GM19099 (cell line): Measurements from ENCODE around the gene ARMC9.

Experiments
- POLR2A ChIP-seq: IDR thresholded peaks from 3 replicates; pipeline ENCODE4 v1.6.1; 2011; ENCODE audit warnings: low read depth; ENCODE audit not compliant: insufficient read length; ENCODE audit errors: extremely low read depth

Gene ARMC9

DNA sequence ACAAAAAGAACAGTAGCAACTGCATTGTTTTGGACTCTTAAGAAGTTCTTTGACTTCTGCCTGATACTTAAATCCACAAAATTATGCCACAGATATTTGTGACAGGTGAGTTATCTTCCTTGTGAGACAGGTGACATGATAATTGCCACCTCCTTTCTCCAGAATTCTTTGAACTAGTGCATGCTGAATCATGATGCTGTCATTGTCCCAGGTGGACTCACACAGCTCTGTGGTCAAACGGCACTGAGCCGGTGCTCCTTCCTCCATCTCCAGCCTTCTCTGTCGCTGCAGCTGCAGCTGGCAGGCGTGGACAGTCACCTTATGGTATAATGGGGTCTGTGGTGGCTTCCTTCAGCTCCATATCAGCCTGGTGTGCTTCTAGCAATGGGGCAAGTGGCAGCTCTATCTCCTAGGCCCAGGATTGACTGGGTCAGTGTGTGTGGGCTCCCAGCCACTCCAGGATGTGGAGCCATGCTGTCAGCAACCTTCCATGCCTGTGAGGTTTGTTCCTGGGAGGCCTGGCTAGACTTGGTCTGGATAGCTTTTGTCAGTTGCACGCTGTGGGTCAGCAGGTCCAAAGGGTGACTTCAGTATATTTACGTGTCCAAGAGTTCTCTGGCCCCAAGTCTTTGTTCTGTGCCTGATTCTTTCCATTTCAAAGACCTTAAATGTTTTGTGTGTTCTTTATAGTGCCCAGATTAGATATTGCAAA lies 15.7 kb downstream of the ARMC9 start:
- no peak for TF ChIP-seq POLR2A

- no peak for TF ChIP-seq POLR2A
Observed at GRCh38 chr2:231218366-231218765, 19.9 kb downstream of the ARMC9 start.

GRCh38 chr2:231219289-231219688 lies 20.9 kb downstream of the ARMC9 start:
- no peak for TF ChIP-seq POLR2A

GRCh38 chr2:231221761-231222160 lies 23.3 kb downstream of the ARMC9 start:
- no peak for TF ChIP-seq POLR2A

DNA sequence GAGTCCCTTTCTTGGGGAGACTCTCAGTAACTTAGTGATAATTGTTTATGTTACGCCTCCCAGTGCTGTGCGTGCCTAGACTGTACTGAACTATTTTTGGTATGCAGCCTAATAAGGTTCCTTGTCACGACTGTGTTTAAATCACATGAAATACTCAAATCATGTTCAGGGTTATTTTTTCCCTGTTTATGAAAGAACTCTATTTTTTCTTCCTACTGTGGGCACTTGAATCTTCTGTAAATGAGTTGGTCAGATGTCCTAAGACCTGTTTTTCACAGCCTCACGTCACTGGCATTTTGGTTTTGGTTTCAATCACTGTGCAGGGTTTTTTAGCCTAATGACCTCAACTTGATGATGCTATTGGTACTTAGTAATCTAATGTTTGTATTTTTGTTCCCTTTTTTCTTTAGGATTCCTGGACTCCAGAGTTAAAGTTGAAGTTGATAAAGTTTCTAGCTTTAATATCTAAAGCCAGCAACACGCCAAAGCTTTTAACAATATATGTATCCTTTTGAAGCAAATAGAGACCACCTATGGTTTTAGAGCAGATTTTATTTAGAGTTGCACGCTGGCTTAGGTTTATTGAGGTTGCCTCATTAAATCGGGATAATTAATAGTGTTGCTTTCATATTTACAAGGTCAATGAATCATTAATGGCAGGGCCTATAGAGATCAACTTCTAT lies 24.0 kb downstream of the ARMC9 start:
- TF ChIP-seq POLR2A = no peak

GRCh38 chr2:231223001-231223375 lies 24.6 kb downstream of the ARMC9 start:
- TF ChIP-seq POLR2A = no peak

- TF ChIP-seq POLR2A = no peak
Observed at GRCh38 chr2:231223458-231223976, 25.1 kb downstream of the ARMC9 start.

GRCh38 chr2:231227310-231228162 lies 29.1 kb downstream of the ARMC9 start:
- no peak for TF ChIP-seq POLR2A

GRCh38 chr2:231228223-231228622 lies 29.8 kb downstream of the ARMC9 start:
- TF ChIP-seq POLR2A = peak; percentile 58

- no peak for TF ChIP-seq POLR2A
Observed at GRCh38 chr2:231228974-231229529, 30.6 kb downstream of the ARMC9 start.

DNA sequence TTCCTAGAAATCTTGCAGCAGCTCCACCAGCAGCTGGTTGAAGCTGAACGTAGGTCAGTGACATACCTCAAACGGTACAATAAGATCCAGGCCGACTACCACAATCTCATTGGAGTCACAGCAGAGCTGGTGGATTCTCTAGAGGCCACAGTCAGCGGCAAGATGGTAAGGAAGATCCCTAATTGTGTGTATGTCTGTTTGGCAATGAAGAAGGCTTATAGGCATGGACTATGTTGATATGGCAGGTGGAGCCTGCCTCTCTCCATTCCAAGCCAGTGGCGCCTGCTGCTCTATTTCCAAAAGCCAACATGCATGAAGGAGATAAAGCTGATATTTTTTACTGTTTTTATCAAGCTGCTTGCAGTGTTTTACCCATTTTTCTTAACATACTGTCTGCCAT lies 36.8 kb downstream of the ARMC9 start:
- no peak for TF ChIP-seq POLR2A

DNA sequence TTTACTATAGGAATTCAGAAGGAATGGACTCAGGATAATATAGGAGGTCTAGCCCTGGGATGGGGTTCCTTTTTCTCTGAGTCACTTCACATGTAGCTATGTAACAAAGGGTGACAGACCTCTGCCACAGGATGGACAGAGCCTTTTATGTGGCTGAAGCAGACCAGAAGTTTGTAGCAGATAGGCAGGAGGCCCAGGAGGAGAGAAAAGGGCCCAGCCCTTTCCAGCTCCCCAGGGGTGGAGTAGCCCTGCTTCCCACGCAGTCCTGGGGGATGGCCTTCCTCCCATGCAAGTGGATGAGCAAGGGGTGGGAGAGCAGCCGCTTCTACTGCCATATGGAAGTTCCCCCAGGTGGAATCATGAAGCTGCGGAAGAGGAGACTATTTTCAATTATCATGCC lies 40.3 kb downstream of the ARMC9 start:
- TF ChIP-seq POLR2A = no peak

DNA sequence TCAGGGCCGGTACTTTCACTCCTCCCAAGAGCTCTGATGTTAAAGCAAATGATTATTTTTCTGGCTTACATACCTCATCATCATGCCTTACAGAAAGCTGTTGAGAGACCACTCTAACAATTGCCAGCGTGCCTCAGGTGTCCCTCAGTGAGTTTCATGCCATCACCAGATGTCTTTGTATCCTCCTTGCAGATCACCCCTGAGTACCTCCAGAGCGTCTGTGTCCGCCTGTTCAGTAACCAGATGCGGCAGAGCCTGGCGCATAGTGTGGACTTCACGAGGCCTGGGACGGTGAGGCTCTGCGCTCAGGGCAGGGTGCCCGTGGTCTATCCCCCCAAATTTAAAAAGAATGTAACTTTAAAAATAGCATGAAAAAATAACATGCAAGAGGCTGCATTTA lies 41.3 kb downstream of the ARMC9 start:
- TF ChIP-seq POLR2A = no peak

DNA sequence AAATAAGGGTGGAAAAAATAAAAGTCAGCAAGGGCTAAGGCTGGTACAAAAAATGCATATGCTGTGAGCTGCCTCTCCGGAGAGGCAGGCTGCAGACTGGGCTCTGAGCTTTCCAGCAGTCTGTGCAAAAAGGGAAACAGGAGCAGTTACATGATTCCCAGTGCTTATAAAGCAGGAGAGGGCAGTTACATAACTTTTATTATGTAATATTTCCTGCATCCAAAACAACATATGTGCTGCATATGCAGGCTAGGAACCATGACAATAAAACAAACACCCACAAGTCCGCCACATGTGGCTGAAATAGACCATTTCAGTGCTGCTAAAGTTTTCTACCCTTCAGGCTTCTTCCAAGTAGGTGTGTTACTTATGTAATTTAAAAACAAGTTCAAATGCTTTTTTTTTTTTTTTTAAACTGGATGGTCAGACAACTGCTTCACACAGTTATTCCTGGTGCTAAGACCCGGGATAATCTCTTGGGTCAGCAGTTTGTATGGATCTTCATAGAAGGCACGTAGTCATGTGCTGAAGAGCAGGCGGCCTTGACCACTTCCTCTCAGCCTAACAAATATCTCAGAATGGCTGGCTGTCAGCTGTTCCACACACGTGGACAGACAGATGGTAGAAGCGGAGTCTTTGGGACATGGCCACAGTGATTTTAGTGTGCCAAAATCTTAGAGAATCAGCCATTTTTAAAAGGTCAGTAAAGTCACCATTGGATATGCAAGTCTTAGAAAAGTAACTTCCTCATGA lies 43.5 kb downstream of the ARMC9 start:
- no peak for TF ChIP-seq POLR2A

GRCh38 chr2:231243866-231244265 lies 45.4 kb downstream of the ARMC9 start:
- no peak for TF ChIP-seq POLR2A
